Lung microvascular endothelial cell (primary cell): ENCODE results near the gene GPR26. TPM values are rescaled to one million over a fixed set of nuclear protein-coding genes. Genes with fewer than 3 reads are reported as not detected.
"Not testable (repeated sequence)": the region's sequence is repeated elsewhere in the genome, so short reads cannot be mapped to it uniquely, and the experiment has no call there.

Source experiments
- DNase-seq, 2 donors: peaks; one replicate each; pipeline versions ENCODE4 v3.0.0 to v3.0.0-alpha.2; 2010; ENCODE audit warnings: low read depth in 2 of 2
- total RNA-seq: library from RNA; depleted of rRNA; stranded (reverse); fragments of >200 nt; gene quantifications from 2 replicates; pipeline ENCODE4 v1.2.1, GENCODE V29; 2014

GPR26 gene
- total RNA-seq, 1 donor from 2014 or later, result not detected

GRCh38 chr10:123706236-123706635 is 40.1 kb downstream of the GPR26 start:
- no peak for DNase-seq

GRCh38 chr10:123715546-123715945 is 49.4 kb downstream of the GPR26 start:
- no peak for DNase-seq

GRCh38 chr10:123717336-123717735 is 51.2 kb downstream of the GPR26 start:
- DNase-seq, result no peak

GRCh38 chr10:123718544-123719060 is 52.4 kb downstream of the GPR26 start:
- no peak for DNase-seq

- no peak for DNase-seq
Observed at GRCh38 chr10:123720536-123720935, 54.4 kb downstream of the GPR26 start.

- DNase-seq, result no peak
Observed at GRCh38 chr10:123721441-123722049, 55.4 kb downstream of the GPR26 start.

GRCh38 chr10:123722351-123722750 is 56.2 kb downstream of the GPR26 start:
- DNase-seq, result no peak

GRCh38 chr10:123724747-123725146 is 58.6 kb downstream of the GPR26 start:
- no peak for DNase-seq

- DNase-seq, result no peak
Observed at GRCh38 chr10:123726381-123726780, 60.2 kb downstream of the GPR26 start.

- DNase-seq, result no peak
Observed at GRCh38 chr10:123726836-123727235, 60.7 kb downstream of the GPR26 start.

GRCh38 chr10:123729523-123729922 is 63.4 kb downstream of the GPR26 start:
- DNase-seq, result no peak

- DNase-seq, result not testable (repeated sequence)
Observed at GRCh38 chr10:123736917-123737316, 70.8 kb downstream of the GPR26 start.

GRCh38 chr10:123741146-123741545 is 75.0 kb downstream of the GPR26 start:
- DNase-seq, result no peak

GRCh38 chr10:123741711-123742110 is 75.6 kb downstream of the GPR26 start:
- DNase-seq, result no peak

- no peak for DNase-seq
Observed at GRCh38 chr10:123742751-123743440, 76.7 kb downstream of the GPR26 start.

GRCh38 chr10:123743441-123744223 is 77.5 kb downstream of the GPR26 start:
- DNase-seq, result no peak

- no peak for DNase-seq
Observed at GRCh38 chr10:123744224-123744536, 78.0 kb downstream of the GPR26 start.

Other genes with a start within 250 kb of the GPR26 start
- under 0.01 and 0.22 TPM in 2 replicates for gene CPXM2, start 225.5 kb downstream of the GPR26 start, total RNA-seq